K562 (cell line): Measurements from ENCODE around the gene NFS1. TPM values are rescaled to one million over a fixed set of nuclear protein-coding genes. Genes with fewer than 3 reads are reported as not detected.

Experiments
- HDAC2 ChIP-seq: fragments of 450-650 bp; IDR thresholded peaks from 2 replicates; pipeline ENCODE4 v1.6.1; 2016; ENCODE audit warnings: mild to moderate bottlenecking
- HNRNPK ChIP-seq: fragments of 200-400 bp; formaldehyde crosslinking; IDR thresholded peaks from one replicate; pipeline ENCODE4 v1.6.1; 2018; ENCODE audit warnings: mild to moderate bottlenecking, low read depth, low read length; ENCODE audit not compliant: poor library complexity, severe bottlenecking
- IFI16 ChIP-seq: fragments of 250-450 bp; sonication (Bioruptor Pico); IDR thresholded peaks from 2 replicates; pipeline ENCODE4 v2.1.2; 2022; ENCODE audit warnings: mild to moderate bottlenecking, inconsistent platforms
- MYBL2 ChIP-seq, 2 experiments: fragments of 450-650 bp in 1 of 2; sonication (generic) in 1 of 2; formaldehyde crosslinking in 1 of 2; IDR thresholded peaks; 2 replicates each; pipeline versions ENCODE4 v1.6.1 to v1.8.1; 2017 to 2022; ENCODE audit warnings: borderline replicate concordance in 1 of 2, inconsistent platforms in 1 of 2, low read depth in 1 of 2, mild to moderate bottlenecking in 1 of 2, missing genetic modification reagents in 1 of 2, moderate library complexity in 1 of 2
- NFRKB ChIP-seq: fragments of 450-650 bp; IDR thresholded peaks from 2 replicates; pipeline ENCODE4 v1.6.1; 2016; ENCODE audit warnings: low read depth
- PHF21A ChIP-seq: fragments of 450-650 bp; IDR thresholded peaks from 2 replicates; pipeline ENCODE4 v1.6.1; 2017; ENCODE audit warnings: low read depth, borderline replicate concordance
- RBBP5 ChIP-seq: fragments of 200-600 bp; sonication (generic); IDR thresholded peaks from 2 replicates; pipeline ENCODE4 v1.6.1; 2012; ENCODE audit warnings: borderline replicate concordance, mild to moderate bottlenecking, low read length, control low read depth, inconsistent platforms; ENCODE audit not compliant: insufficient read depth, poor library complexity, severe bottlenecking
- STAT5A ChIP-seq: IDR thresholded peaks from 2 replicates; pipeline ENCODE4 v1.6.1; 2012; ENCODE audit warnings: low read length, inconsistent platforms, borderline replicate concordance
- ZNF24 ChIP-seq: fragments of 450-650 bp; IDR thresholded peaks from 2 replicates; pipeline ENCODE4 v1.6.1; 2016
- ZNF561 ChIP-seq: fragments of 450-650 bp; formaldehyde crosslinking; conservative IDR thresholded peaks from 2 replicates; pipeline ENCODE4 v1.4.0; 2020; ENCODE audit warnings: mild to moderate bottlenecking, moderate library complexity
- polyA plus RNA-seq, 8 experiments: library from polyadenylated mRNA; depleted of rRNA in 4 of 8; stranded (reverse) in 5 of 8; unstranded in 3 of 8; fragments of >200 nt; fragmentation: Nextera tagmentation in 2 of 8; fragmentation: Illumina TruSeq in 1 of 8; extraction: Ambion mirVana in 2 of 8; extraction: Trizol in 1 of 8; gene quantifications; 2 replicates each; pipeline versions ENCODE4 v1.2.1 to v1.2.3, GENCODE V29; 2011 to 2014; ENCODE audit warnings: inconsistent platforms in 1 of 8, missing spikeins in 1 of 8
- total RNA-seq, 7 experiments: library from RNA; depleted of rRNA in 6 of 7; stranded (reverse); fragments of >200 nt in 6 of 7; fragmentation: Illumina TruSeq in 2 of 7; extraction: Trizol in 2 of 7; gene quantifications; 2 replicates each; pipeline versions ENCODE4 v1.2.1 to v1.2.3, GENCODE V29; 2011 to 2021; ENCODE audit warnings: low replicate concordance in 1 of 7
- TF ChIP-seq, protein P1 (sequence below): fragments of 450-650 bp; IDR thresholded peaks from 2 replicates; pipeline ENCODE4 v1.6.1; 2016; ENCODE audit warnings: mild to moderate bottlenecking
- TF ChIP-seq, protein P2 (sequence below): fragments of 200-800 bp; sonication (Bioruptor generic); IDR thresholded peaks from 2 replicates; pipeline ENCODE4 v1.6.1; 2017; ENCODE audit warnings: missing genetic modification characterization, missing compliant biosample characterization
- TF ChIP-seq, protein P3 (sequence below): fragments of 250-450 bp; sonication (Bioruptor Pico); IDR thresholded peaks from 2 replicates; pipeline ENCODE4 v1.4.0; 2020; ENCODE audit warnings: mild to moderate bottlenecking, moderate library complexity
- TF ChIP-seq, protein P4 (sequence below): fragments of 450-650 bp; formaldehyde crosslinking; IDR thresholded peaks from 2 replicates; pipeline ENCODE4 v1.4.0; 2020; ENCODE audit warnings: mild to moderate bottlenecking, mixed read lengths
- TF ChIP-seq, protein P5 (sequence below), 3 experiments: fragments of 200-800 bp in 1 of 3; sonication (Bioruptor generic) in 1 of 3; sonication (generic) in 1 of 3; formaldehyde crosslinking in 1 of 3; IDR thresholded peaks; 2 replicates each; pipeline versions ENCODE4 v1.6.1 to v1.8.0; 2016 to 2022; ENCODE audit warnings: mild to moderate bottlenecking in 2 of 3, missing compliant biosample characterization in 2 of 3, missing genetic modification characterization in 2 of 3, missing genetic modification reagents in 1 of 3

NFS1 gene
- total and polyA plus RNA-seq, 9 of the 15 experiments (the other 6 are each of a cell fraction or from before 2014, with no cell fraction given) = 11.5 to 84.8 (median 47.1) TPM

DNA sequence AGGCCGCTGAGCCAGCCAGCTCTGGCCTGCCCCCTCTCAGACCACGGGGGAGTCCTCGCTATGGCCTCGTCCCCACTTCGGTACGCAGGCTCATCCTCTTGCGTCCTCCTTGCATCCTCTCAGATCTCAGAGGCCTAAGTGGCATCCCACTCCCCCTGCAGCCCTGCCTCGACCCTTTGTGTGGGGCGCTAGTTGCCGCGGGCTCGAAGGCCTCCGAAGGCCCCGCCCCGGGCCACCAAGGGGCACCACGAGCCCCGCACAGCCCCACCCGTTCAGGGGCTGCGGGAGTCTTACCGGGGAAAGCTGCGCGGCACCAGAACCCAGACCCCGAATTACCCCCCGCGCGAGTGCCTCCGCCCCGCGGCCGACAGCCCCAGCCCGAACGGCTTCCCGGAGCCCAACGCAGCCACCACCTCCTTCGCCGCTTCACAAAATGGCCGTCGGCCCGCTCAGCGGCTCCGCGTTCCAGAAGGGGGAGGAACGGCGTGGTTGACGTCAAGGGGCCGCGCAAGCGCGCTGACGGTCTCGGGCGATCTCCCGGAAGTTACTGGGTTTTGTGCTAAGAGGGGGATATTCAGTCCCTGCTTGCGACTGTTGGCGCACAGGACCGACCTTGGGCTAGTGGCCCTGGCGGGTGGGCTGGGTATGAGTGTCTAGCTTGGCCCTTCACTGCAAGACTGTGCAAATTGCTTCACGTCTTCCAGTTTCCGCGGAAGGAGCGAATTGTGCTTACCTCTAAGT is 34.5 kb downstream of the NFS1 start, which contains the start of the genes CPNE1 and RBM12 (continued):
- TF ChIP-seq, protein P1, sequence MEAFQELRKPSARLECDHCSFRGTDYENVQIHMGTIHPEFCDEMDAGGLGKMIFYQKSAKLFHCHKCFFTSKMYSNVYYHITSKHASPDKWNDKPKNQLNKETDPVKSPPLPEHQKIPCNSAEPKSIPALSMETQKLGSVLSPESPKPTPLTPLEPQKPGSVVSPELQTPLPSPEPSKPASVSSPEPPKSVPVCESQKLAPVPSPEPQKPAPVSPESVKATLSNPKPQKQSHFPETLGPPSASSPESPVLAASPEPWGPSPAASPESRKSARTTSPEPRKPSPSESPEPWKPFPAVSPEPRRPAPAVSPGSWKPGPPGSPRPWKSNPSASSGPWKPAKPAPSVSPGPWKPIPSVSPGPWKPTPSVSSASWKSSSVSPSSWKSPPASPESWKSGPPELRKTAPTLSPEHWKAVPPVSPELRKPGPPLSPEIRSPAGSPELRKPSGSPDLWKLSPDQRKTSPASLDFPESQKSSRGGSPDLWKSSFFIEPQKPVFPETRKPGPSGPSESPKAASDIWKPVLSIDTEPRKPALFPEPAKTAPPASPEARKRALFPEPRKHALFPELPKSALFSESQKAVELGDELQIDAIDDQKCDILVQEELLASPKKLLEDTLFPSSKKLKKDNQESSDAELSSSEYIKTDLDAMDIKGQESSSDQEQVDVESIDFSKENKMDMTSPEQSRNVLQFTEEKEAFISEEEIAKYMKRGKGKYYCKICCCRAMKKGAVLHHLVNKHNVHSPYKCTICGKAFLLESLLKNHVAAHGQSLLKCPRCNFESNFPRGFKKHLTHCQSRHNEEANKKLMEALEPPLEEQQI = no peak; the same call in 1 of the 2 replicates
- TF ChIP-seq, protein P2, sequence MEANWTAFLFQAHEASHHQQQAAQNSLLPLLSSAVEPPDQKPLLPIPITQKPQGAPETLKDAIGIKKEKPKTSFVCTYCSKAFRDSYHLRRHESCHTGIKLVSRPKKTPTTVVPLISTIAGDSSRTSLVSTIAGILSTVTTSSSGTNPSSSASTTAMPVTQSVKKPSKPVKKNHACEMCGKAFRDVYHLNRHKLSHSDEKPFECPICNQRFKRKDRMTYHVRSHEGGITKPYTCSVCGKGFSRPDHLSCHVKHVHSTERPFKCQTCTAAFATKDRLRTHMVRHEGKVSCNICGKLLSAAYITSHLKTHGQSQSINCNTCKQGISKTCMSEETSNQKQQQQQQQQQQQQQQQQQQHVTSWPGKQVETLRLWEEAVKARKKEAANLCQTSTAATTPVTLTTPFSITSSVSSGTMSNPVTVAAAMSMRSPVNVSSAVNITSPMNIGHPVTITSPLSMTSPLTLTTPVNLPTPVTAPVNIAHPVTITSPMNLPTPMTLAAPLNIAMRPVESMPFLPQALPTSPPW (CRISPR knock-in tag) = peak; percentile 91
- TF ChIP-seq HNRNPK = no peak
- TF ChIP-seq RBBP5 = peak; percentile 88
- no peak for TF ChIP-seq STAT5A
- no peak for TF ChIP-seq ZNF24
- TF ChIP-seq MYBL2 (IDR thresholded peaks at IDR 0.05; ENCODE audit: low read depth) = no peak
- TF ChIP-seq MYBL2 (CRISPR knock-in tag; IDR thresholded peaks at IDR 0.05; ENCODE audit: borderline replicate concordance) = no peak
- no peak for TF ChIP-seq HDAC2
- TF ChIP-seq, protein P3, sequence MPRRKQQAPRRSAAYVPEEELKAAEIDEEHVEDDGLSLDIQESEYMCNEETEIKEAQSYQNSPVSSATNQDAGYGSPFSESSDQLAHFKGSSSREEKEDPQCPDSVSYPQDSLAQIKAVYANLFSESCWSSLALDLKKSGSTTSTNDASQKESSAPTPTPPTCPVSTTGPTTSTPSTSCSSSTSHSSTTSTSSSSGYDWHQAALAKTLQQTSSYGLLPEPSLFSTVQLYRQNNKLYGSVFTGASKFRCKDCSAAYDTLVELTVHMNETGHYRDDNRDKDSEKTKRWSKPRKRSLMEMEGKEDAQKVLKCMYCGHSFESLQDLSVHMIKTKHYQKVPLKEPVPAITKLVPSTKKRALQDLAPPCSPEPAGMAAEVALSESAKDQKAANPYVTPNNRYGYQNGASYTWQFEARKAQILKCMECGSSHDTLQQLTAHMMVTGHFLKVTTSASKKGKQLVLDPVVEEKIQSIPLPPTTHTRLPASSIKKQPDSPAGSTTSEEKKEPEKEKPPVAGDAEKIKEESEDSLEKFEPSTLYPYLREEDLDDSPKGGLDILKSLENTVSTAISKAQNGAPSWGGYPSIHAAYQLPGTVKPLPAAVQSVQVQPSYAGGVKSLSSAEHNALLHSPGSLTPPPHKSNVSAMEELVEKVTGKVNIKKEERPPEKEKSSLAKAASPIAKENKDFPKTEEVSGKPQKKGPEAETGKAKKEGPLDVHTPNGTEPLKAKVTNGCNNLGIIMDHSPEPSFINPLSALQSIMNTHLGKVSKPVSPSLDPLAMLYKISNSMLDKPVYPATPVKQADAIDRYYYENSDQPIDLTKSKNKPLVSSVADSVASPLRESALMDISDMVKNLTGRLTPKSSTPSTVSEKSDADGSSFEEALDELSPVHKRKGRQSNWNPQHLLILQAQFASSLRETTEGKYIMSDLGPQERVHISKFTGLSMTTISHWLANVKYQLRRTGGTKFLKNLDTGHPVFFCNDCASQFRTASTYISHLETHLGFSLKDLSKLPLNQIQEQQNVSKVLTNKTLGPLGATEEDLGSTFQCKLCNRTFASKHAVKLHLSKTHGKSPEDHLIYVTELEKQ (CRISPR knock-in tag) = no peak
- TF ChIP-seq, protein P4, sequence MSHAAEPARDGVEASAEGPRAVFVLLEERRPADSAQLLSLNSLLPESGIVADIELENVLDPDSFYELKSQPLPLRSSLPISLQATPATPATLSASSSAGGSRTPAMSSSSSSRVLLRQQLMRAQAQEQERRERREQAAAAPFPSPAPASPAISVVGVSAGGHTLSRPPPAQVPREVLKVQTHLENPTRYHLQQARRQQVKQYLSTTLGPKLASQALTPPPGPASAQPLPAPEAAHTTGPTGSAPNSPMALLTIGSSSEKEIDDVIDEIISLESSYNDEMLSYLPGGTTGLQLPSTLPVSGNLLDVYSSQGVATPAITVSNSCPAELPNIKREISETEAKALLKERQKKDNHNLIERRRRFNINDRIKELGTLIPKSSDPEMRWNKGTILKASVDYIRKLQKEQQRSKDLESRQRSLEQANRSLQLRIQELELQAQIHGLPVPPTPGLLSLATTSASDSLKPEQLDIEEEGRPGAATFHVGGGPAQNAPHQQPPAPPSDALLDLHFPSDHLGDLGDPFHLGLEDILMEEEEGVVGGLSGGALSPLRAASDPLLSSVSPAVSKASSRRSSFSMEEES (CRISPR knock-in tag) = no peak
- TF ChIP-seq, protein P5, sequence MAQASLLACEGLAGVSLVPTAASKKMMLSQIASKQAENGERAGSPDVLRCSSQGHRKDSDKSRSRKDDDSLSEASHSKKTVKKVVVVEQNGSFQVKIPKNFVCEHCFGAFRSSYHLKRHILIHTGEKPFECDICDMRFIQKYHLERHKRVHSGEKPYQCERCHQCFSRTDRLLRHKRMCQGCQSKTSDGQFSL (CRISPR knock-in tag; IDR thresholded peaks at IDR 0.05) = peak; percentile 51; the same call in 1 of the 2 replicates
- TF ChIP-seq, protein P5 (tag; IDR thresholded peaks at IDR 0.05) = no peak
- TF ChIP-seq IFI16 (CRISPR knock-in tag) = no peak
- no peak for TF ChIP-seq ZNF561
- TF ChIP-seq NFRKB = peak; percentile 97
- TF ChIP-seq PHF21A = no peak
